Astrocyte (in vitro differentiated cells and primary cell): ENCODE measurements around the gene FOXD3.

Experiments used
- EZH2 ChIP-seq: IDR thresholded peaks from 2 replicates; pipeline ENCODE4 v1.6.1; 2012; ENCODE audit warnings: mild to moderate bottlenecking, low read length, inconsistent platforms; ENCODE audit not compliant: insufficient read depth
- TF ChIP-seq, protein P1 (sequence below): IDR thresholded peaks from 2 replicates; pipeline ENCODE4 v1.5.1; 2011; ENCODE audit warnings: low read depth, mild to moderate bottlenecking, inconsistent platforms, low read length, moderate library complexity; ENCODE audit not compliant: insufficient read depth

DNA sequence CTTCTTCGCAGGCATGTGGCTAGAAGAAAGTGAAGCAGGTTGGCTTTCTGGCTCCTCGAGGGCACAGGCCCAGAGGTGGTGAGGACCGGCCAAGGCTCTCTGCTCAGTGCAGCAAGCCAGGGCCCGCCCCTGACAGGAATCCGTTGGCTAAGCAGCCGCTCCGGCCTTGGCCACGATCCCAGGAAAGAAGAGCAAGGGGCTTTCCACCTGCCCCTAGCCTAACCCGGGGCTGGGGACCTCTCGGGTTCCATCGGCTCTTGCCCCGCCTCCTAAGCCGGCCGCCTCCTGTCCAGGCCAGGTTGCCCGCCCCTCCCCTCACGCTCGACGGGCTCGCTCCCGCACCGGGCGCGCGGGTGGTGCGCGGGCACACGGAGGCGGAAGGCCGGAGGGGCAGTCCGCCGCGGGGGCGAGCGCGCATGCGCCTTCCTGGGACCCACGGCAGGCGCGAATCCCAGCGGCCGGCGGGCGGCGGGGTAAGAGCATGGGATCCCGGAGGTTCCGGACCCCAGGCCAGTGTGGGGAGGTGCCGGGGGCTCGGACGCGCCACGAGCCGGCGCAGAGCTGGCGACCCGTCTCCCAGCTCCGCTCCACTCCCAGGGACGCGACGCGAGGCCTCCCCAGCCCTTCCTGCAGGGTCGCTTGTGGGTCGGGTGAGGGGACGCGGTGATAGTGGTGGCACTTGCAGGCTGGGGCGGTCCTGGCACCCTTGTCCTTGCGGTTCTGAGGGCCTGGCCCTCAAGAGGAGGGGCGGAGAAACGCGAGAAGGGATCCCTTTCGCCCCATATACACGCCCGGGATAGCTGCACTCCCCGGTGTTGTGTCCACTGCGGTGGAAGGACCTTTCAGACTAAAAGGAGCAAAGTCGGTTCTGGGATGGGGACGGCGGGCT is 45.1 kb downstream of the FOXD3 start, which contains the start of gene ALG6:
- TF ChIP-seq, protein P1, sequence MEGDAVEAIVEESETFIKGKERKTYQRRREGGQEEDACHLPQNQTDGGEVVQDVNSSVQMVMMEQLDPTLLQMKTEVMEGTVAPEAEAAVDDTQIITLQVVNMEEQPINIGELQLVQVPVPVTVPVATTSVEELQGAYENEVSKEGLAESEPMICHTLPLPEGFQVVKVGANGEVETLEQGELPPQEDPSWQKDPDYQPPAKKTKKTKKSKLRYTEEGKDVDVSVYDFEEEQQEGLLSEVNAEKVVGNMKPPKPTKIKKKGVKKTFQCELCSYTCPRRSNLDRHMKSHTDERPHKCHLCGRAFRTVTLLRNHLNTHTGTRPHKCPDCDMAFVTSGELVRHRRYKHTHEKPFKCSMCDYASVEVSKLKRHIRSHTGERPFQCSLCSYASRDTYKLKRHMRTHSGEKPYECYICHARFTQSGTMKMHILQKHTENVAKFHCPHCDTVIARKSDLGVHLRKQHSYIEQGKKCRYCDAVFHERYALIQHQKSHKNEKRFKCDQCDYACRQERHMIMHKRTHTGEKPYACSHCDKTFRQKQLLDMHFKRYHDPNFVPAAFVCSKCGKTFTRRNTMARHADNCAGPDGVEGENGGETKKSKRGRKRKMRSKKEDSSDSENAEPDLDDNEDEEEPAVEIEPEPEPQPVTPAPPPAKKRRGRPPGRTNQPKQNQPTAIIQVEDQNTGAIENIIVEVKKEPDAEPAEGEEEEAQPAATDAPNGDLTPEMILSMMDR, result no peak
- TF ChIP-seq EZH2, result no peak
